ENCODE data around the gene LIN28A.

DNA sequence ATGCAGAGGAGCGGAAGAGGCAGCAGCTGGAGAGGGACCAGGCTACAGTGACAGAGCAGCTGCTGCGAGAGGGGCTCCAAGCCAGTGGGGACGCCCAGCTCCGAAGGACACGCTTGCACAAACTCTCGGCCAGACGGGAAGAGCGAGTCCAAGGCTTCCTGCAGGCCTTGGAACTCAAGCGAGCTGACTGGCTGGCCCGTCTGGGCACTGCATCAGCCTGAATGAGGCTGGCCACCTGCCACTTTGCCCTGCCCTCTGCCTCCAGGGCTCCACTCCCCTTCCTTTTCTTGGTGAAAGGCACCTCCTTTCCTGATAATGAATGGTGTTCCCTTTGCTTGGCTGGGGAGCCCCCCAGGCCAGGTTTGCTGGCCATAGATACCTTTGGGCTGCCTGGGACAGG lies 58.3 kb downstream of the LIN28A start:
- TF ChIP-seq, protein P1, sequence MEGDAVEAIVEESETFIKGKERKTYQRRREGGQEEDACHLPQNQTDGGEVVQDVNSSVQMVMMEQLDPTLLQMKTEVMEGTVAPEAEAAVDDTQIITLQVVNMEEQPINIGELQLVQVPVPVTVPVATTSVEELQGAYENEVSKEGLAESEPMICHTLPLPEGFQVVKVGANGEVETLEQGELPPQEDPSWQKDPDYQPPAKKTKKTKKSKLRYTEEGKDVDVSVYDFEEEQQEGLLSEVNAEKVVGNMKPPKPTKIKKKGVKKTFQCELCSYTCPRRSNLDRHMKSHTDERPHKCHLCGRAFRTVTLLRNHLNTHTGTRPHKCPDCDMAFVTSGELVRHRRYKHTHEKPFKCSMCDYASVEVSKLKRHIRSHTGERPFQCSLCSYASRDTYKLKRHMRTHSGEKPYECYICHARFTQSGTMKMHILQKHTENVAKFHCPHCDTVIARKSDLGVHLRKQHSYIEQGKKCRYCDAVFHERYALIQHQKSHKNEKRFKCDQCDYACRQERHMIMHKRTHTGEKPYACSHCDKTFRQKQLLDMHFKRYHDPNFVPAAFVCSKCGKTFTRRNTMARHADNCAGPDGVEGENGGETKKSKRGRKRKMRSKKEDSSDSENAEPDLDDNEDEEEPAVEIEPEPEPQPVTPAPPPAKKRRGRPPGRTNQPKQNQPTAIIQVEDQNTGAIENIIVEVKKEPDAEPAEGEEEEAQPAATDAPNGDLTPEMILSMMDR (IDR thresholded peaks at IDR 0.05) = no peak
- no peak for TF ChIP-seq POLR2AphosphoS5 (IDR thresholded peaks at IDR 0.05)

All from sigmoid colon (tissue), 4 donors.